ENCODE measurements around the gene PDE5A.
A peak's percentile ranks its signal among the peaks of the same experiment; 100 is the strongest.
"Not testable (repeated sequence)": the region's sequence is repeated elsewhere in the genome, so short reads cannot be mapped to it uniquely, and the experiment has no call there.

Gene PDE5A

GRCh38 chr4:119517361-119518229 lies 111.0 kb downstream of the PDE5A start:
- no peak for DNase-seq

GRCh38 chr4:119512398-119512797 lies 116.2 kb downstream of the PDE5A start:
- no peak for DNase-seq

- DNase-seq = no peak
Measured at GRCh38 chr4:119510395-119511149, 118.0 kb downstream of the PDE5A start.

DNA sequence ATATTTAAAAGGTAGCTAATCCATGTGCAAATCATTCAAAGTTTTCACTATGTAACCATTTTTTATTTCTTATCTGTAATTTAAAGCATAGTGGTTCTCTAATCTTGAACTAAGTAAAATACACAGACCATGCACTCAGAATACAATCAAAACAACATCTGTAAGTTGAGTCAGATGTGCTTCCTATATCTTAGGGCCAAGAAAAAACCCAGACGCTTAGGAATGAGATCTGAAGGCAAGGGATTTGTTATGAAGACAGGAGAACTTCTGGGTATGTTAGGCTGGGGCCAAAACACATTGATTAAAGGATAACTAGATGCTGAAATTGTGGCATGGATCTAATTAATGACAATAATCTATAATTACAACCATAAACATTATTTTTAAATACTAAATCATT lies 120.3 kb downstream of the PDE5A start:
- no peak for DNase-seq

- no peak for DNase-seq
Measured at GRCh38 chr4:119506806-119507205, 121.8 kb downstream of the PDE5A start.

DNA sequence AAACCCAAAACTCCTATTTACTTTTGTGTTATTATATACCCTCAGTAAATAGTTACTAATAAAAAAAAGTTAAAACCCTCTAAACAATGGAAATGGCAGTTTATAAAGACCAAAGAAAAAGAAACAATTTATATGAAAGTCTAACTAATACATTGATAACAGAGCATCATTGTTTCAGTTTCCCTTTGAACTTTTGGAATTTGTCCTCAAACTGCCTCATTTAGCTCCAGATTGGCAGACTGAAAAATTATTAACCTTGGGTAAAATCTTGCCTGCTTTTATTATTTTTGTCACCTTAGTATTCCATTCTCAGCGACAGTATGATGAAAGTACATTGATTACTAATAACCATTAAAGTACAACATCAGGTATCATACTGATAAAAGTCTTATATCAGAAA lies 124.0 kb downstream of the PDE5A start:
- DNase-seq = no peak

GRCh38 chr4:119501740-119502139 lies 126.9 kb downstream of the PDE5A start:
- DNase-seq = no peak

DNA sequence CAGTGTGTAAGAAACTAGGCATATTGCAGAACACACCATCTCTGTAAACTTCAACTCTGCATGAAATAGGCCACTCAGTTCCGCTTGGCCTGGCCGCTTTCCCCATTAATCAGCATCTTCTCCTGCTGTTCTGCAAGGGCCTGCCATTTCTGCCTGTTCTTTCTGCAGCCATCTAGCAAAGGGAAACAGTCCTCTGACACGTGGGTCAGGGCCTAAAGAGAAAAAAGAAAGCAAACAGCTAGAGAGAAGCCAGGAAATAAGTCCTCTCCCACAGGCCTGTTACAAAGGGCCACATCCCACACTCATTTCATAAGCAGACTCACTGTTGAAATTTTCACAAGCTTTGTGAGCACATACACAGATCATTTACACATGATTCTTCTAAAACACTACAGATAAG lies 130.1 kb downstream of the PDE5A start:
- DNase-seq = no peak

GRCh38 chr4:119493886-119494285 lies 134.7 kb downstream of the PDE5A start:
- DNase-seq = no peak

DNA sequence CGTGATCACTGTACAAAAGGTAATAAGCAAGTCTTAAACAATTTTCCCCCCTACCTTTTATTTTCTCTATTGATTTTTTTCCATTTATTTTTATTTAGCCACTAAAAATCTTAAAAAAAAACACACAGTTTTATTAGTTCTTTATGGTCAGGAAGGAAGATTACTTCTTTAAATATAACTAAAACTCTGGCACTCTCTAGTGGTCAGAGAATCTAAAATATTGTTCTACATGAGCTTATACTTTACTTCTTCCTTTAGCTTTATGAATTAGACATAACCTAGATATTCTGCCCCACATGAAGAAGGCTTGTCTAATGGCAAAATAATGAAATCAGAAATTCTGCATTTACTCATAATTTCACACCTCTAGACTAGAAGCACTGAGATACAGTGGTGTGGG lies 135.2 kb downstream of the PDE5A start:
- DNase-seq = no peak

DNA sequence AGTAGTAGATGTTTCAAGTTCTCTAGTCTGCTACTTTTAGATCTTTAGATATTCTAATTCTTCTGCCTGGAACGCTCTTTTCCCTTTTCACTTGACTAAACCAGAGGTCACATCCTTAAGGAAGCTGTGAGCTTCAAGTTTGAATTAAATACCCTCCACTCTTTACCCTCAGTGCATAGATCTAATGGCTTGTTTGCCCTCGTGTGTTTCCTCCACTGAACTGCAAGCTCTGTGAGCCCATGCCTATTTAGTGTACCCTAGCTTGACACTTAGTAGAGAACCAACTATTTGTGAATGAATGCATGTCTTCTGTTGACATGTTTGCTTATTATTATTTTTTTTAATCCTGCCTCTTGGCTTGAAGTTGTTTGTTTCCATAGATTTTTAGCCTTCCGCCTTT lies 138.3 kb downstream of the PDE5A start:
- DNase-seq = peak; percentile 15

DNA sequence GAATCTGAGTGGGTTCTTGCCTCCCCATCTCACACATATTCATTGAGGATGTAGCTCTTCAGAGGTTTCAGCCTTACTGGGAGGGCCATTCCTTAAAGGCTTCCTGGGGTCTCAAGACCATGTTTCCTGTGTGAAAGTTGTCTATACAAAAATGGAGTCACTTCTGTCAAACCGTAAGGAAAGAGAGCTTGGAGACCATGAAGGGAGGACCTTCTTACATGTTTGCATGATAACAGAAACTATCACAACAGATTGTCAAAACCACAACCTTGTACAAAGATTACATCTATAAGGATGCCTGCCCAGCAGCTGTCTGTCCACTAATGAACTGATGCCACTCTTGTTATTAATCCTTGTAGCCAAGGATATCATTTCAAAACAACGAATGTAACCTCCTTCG lies 139.3 kb downstream of the PDE5A start:
- DNase-seq = no peak

DNA sequence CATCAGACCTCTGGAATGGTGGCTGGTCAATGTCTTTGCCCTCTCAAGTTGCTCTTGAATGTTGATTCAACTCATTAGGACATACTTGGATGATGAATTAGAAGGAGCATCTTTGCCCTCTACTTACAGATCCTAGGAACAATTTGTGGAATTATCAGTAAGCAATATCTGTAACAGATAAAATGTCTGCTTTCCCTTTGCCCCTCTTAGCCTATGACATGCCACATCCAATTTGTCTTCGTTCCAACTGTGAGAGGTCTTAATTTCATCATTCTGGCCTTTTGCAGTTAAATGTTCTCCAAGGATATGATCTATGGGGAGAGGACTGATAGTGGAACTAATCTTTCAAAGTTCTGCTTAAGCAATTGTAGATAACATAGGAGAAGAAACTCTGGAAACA lies 148.3 kb downstream of the PDE5A start:
- DNase-seq = no peak

GRCh38 chr4:119479835-119480234 lies 148.8 kb downstream of the PDE5A start:
- DNase-seq = no peak

DNA sequence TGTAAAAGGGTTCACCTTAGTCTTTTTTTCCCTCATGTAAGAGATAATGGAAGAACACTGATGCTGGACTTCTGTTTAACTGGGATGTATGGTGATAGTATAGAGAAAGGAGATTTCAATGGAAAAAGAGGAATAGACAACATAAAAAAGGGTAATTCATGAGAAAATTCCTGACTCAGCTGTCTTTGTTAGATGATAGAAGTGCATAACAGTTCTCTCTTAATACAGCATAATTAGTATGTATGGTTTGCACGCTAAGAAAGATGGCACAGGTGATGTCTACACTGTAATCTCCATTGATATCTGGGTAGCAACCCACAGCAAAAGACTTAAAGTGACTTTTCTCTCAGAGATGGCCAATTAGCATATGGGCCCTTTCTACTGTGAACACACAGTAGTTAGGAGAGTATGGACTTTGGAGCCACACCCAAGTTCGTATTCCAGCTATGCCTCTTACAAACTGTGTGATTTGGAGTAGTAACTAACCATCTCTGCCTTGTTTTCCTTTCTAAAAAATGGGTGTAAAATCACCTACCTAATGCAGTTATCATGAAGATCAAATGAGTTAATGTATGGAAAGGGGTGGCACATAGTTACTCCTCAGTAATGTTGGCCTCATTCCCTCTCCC lies 149.3 kb downstream of the PDE5A start:
- no peak for DNase-seq

DNA sequence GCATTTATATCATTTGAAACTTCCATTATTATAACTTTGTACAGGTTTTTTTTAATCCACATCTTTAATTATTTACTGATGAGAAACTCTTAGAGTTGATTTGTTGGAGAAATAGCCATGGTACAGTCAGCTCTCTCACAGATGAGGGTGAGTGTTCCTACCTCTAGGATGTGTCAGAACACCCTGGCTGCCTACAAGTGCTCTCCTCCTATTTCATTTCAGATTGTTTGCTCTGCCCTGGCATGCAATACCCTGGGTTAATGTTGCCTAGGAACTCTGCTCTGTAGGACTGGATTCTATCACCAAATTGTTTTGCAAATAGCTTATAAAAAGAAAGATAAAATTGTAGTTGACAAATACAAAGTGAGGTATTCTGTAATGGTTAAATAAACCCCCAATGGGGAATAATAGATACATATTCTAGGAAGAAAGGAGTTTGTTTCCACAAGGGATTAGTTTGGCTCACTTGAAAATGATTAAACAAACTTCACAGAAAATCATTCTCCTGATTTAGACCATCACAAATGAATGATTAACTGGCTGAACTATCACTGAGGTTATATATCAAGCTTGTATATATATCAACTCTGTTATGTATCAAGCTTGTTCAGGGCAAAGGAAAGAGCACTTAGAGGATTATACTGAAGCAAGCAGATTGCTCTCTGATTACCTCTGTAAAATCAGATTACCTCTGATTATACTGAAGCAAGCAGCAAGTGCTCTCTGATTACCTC lies 150.0 kb downstream of the PDE5A start:
- DNase-seq = no peak

GRCh38 chr4:119477412-119478053 lies 151.1 kb downstream of the PDE5A start:
- DNase-seq = no peak

DNA sequence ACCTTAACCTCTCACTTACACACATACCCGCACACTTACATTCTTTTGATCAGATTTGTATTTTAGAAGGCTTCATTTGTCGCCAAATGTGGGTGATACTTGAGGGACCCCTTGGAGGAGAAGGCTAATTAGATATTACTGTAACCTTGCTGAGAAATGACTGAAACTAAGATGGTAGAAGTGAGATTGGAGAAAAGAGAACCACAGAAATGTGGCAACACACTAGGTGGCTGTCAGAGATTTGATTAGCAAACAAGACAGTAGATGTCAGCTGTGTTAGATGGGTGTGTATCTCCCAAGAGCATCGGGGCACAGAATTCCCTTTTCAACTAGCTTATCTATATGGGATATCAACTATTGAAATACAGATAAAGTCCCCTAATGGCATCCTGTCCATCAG lies 157.3 kb downstream of the PDE5A start:
- no peak for DNase-seq

GRCh38 chr4:119470737-119471063 lies 157.9 kb downstream of the PDE5A start:
- not testable (repeated sequence) for DNase-seq

GRCh38 chr4:119470021-119470736 lies 158.4 kb downstream of the PDE5A start:
- not testable (repeated sequence) for DNase-seq

DNA sequence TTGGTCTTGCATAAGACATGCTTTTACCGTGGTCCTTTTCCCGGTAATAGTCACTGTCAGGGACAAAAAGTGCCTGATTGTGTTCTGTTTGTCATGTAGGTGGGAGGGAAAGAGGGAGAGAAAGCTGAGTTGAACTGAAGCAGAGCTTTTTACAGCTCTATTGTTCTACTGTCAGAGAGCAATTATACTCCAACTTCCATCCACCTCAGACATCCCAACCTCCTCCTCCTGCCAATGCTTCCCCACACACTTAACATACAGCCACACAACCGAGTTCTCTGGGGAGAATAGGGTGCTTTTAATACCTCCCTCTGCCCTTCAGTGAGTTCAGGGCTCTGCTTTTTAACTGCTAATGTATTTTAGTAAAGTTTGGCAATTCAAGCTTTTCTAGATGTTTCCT lies 159.6 kb downstream of the PDE5A start:
- not testable (repeated sequence) for DNase-seq

- DNase-seq = peak; percentile 3
Measured at GRCh38 chr4:119462733-119463132, 165.9 kb downstream of the PDE5A start.

Data from NCI-H146 (cell line).